Stimulated activated CD8-positive, alpha-beta memory T cell treated with anti-CD3 and anti-CD28 coated beads, Interleukin-4, amount 100 ng/mL, for 1 hour (primary cell): ENCODE measurements around the gene LILRB5.
A peak's percentile ranks its signal among the peaks of the same experiment; 100 is the strongest.
"Not testable (repeated sequence)": the region's sequence is repeated elsewhere in the genome, so short reads cannot be mapped to it uniquely, and the experiment has no call there.

Source experiments
- DNase-seq, 2 donors: peaks; one replicate each; pipeline ENCODE4 v3.0.0-alpha.2; 2020; ENCODE audit warnings: low read depth in 2 of 2, low spot score in 1 of 2

Gene LILRB5

GRCh38 chr19:54243809-54244208 is 13.3 kb downstream of the LILRB5 start:
- not testable (repeated sequence) for DNase-seq

- not testable (repeated sequence) for DNase-seq
Observed at GRCh38 chr19:54242646-54243045, 14.4 kb downstream of the LILRB5 start, which contains the start of gene LILRA6. TSS of gene LILRA6 (minus strand) at chr19:54242790.

- DNase-seq, result not testable (repeated sequence)
Observed at GRCh38 chr19:54242234-54242633, 14.8 kb downstream of the LILRB5 start.

GRCh38 chr19:54240372-54241336 is 16.4 kb downstream of the LILRB5 start:
- not testable (repeated sequence) for DNase-seq

- DNase-seq, result not testable (repeated sequence)
Observed at GRCh38 chr19:54239491-54240371, 17.3 kb downstream of the LILRB5 start.

GRCh38 chr19:54233941-54234340 is 23.1 kb downstream of the LILRB5 start:
- no peak for DNase-seq

- DNase-seq, result peak; percentile 73 to 78
Observed at GRCh38 chr19:54231077-54231931, 25.8 kb downstream of the LILRB5 start.

GRCh38 chr19:54230031-54230430 is 27.0 kb downstream of the LILRB5 start:
- DNase-seq, result no peak

- DNase-seq, result no peak
Observed at GRCh38 chr19:54229146-54229545, 27.9 kb downstream of the LILRB5 start.

GRCh38 chr19:54224619-54225018 is 32.5 kb downstream of the LILRB5 start:
- DNase-seq, result not testable (repeated sequence)

- DNase-seq, result not testable (repeated sequence)
Observed at GRCh38 chr19:54223937-54224281, 33.2 kb downstream of the LILRB5 start.

GRCh38 chr19:54223277-54223936 is 33.7 kb downstream of the LILRB5 start:
- not testable (repeated sequence) for DNase-seq

GRCh38 chr19:54222474-54223276 is 34.4 kb downstream of the LILRB5 start, which contains the start of gene LILRB3:
TSS of gene LILRB3 (minus strand) at chr19:54223007. CDS start at chr19:54222976, 31 bp downstream.
- DNase-seq, result not testable (repeated sequence)

GRCh38 chr19:54221947-54222346 is 35.1 kb downstream of the LILRB5 start:
- DNase-seq, result not testable (repeated sequence)

GRCh38 chr19:54219702-54220101 is 37.4 kb downstream of the LILRB5 start:
- not testable (repeated sequence) for DNase-seq

- no peak for DNase-seq
Observed at GRCh38 chr19:54218960-54219661, 38.0 kb downstream of the LILRB5 start.

- no peak for DNase-seq
Observed at GRCh38 chr19:54218259-54218658, 38.8 kb downstream of the LILRB5 start.

GRCh38 chr19:54217517-54218247 is 39.4 kb downstream of the LILRB5 start:
- not testable (repeated sequence) for DNase-seq
